ENCODE results near the gene ELF1. TPM values are rescaled to one million over a fixed set of nuclear protein-coding genes. Genes with fewer than 3 reads are reported as not detected.
A peak's percentile ranks its signal among the peaks of the same experiment; 100 is the strongest.

ELF1 gene
- total RNA-seq, 4 donors from 2014 or later, result 61.9 to 84.5 (median 71.5) TPM

- peak in 3 of 4 donors; percentile 25 to 81 (median 68) for TF ChIP-seq POLR2A (IDR thresholded peaks at IDR 0.05)
- TF ChIP-seq CTCF (IDR thresholded peaks at IDR 0.05), result peak in 2 of 6 experiments; percentile 9 to 27
- intact Hi-C loops (cut with DNase I), result no loop called here
- 0% methylated on average over 10 to 23 of the region's 71 CpGs for WGBS, 2 donors
- Histone ChIP-seq H3K4me1 (peaks cover 20 to 71% (median 40%) of the 10 kb centered on the region in 3 donors), H3K9me3 (no peaks in the 10 kb centered on the region), H3K36me3 (peaks cover 0 to 18% (median 0%) of the 10 kb centered on the region in 3 donors), H3K27me3 (no peaks in the 10 kb centered on the region), H3K4me3 (peak within 1 kb of the TSS; percentile 68 to 90 (median 80)), H3K27ac (peak within 1 kb of the TSS; percentile 96 to 99 (median 98))
- peak; percentile 79 for DNase-seq
These were observed 42.2 kb upstream of the ELF1 start, which contains the start of gene WBP4 for GRCh38 chr13:41061075-41061913. WBP4 (plus strand) TSS chr13:41061509; CDS start chr13:41061674, 165 bp downstream.

- peaks cover 0 to 12% (median 0%) of the 10 kb centered on the region in 3 donors for H3K36me3 ChIP-seq
- intact Hi-C loops (cut with DNase I), result no loop called here
- peak overlapping the region; percentile 96 to 99 (median 98) for H3K27ac ChIP-seq
- H3K9me3 ChIP-seq, result no peaks in the 10 kb centered on the region
- peak overlapping the region; percentile 68 to 90 (median 80) for H3K4me3 ChIP-seq
- H3K4me1 ChIP-seq, result peaks cover 20 to 75% (median 40%) of the 10 kb centered on the region in 3 donors
- peak; percentile 64 for DNase-seq
- 0 to 1% methylated on average over 22 to 26 of the region's 35 CpGs for WGBS, 2 donors
- peak in 1 of 4 donors; percentile 4 for TF ChIP-seq POLR2A (IDR thresholded peaks at IDR 0.05)
- peak in 1 of 6 experiments; percentile 6 for TF ChIP-seq CTCF (IDR thresholded peaks at IDR 0.05)
- no peaks in the 10 kb centered on the region for H3K27me3 ChIP-seq
These were observed 41.6 kb upstream of the ELF1 start for GRCh38 chr13:41060724-41061074.

GRCh38 chr13:41060082-41060723 lies 41.1 kb upstream of the ELF1 start:
- TF ChIP-seq CTCF (IDR thresholded peaks at IDR 0.05), result peak in 3 of 6 experiments; percentile 13 to 27 (median 26)
- peak in 2 of 4 donors; percentile 66 to 77 for TF ChIP-seq POLR2A (IDR thresholded peaks at IDR 0.05)
- no peaks in the 10 kb centered on the region for H3K9me3 ChIP-seq
- peaks cover 20 to 75% (median 38%) of the 10 kb centered on the region in 3 donors for H3K4me1 ChIP-seq
- H3K27ac ChIP-seq, result peak overlapping the region; percentile 96 to 99 (median 98)
- no peaks in the 10 kb centered on the region for H3K27me3 ChIP-seq
- H3K4me3 ChIP-seq, result peak overlapping the region; percentile 68 to 90 (median 80)
- 0 to 1% methylated on average over 14 to 30 of the region's 57 CpGs for WGBS, 2 donors
- peak; percentile 26 for DNase-seq
- H3K36me3 ChIP-seq, result peaks cover 0 to 7% (median 0%) of the 10 kb centered on the region in 3 donors
- intact Hi-C loops (cut with DNase I), result no loop called here

GRCh38 chr13:41059456-41060081 lies 40.5 kb upstream of the ELF1 start:
- 2% methylated on average over 13 to 14 of the region's 15 CpGs for WGBS, 2 donors
- Histone ChIP-seq H3K27me3 (no peaks in the 10 kb centered on the region), H3K27ac (peak overlapping the region; percentile 96 to 99 (median 98)), H3K9me3 (no peaks in the 10 kb centered on the region), H3K36me3 (peaks cover 0 to 6% (median 0%) of the 10 kb centered on the region in 3 donors), H3K4me3 (peak overlapping the region; percentile 68 to 90 (median 80)), H3K4me1 (peaks cover 25 to 75% (median 36%) of the 10 kb centered on the region in 3 donors)
- DNase-seq, result no peak
- TF ChIP-seq CTCF (IDR thresholded peaks at IDR 0.05) (no peak), POLR2A (IDR thresholded peaks at IDR 0.05) (no peak)
- intact Hi-C loops (cut with DNase I), result no loop called here

All from esophagus squamous epithelium (tissue), 5 donors.